HG03135 (cell line): ENCODE data around the gene TSHR.
"Not testable (repeated sequence)": the region's sequence is repeated elsewhere in the genome, so short reads cannot be mapped to it uniquely, and the experiment has no call there.

Experiments used
- ATAC-seq: cut with Tn5 transposase; IDR thresholded peaks from one replicate; pipeline ENCODE4 v1.9.1; 2021; ENCODE audit warnings: mild to moderate bottlenecking, moderate library complexity; ENCODE audit not compliant: unreplicated experiment

TSHR gene

GRCh38 chr14:81067156-81067555, 111.7 kb downstream of the TSHR start:
- ATAC-seq: no peak

- ATAC-seq: no peak
These were observed 112.9 kb downstream of the TSHR start for GRCh38 chr14:81068176-81068782.

- no peak for ATAC-seq
These were observed 115.1 kb downstream of the TSHR start for GRCh38 chr14:81070511-81070910.

- no peak for ATAC-seq
These were observed 130.2 kb downstream of the TSHR start for GRCh38 chr14:81085596-81085995.

DNA sequence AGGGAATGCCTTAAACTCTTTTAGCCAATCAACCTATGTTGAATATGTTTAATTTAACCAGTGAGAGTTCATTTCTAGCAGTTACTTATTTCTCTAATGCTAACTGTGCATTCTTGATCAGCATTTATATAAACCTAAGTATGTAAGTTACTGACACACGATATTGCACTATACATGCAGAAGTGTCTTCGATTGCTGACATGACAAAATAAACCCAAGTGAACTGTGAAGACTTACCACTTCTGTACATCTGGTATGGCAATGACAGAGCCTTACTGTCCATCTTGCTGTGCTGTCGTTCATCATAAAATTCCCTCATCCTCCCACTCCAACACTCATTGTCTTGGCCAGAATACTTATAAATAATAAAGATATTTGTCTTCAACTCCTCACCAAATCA, 131.8 kb downstream of the TSHR start:
- ATAC-seq: no peak

GRCh38 chr14:81091139-81091538, 135.7 kb downstream of the TSHR start:
- ATAC-seq: no peak

DNA sequence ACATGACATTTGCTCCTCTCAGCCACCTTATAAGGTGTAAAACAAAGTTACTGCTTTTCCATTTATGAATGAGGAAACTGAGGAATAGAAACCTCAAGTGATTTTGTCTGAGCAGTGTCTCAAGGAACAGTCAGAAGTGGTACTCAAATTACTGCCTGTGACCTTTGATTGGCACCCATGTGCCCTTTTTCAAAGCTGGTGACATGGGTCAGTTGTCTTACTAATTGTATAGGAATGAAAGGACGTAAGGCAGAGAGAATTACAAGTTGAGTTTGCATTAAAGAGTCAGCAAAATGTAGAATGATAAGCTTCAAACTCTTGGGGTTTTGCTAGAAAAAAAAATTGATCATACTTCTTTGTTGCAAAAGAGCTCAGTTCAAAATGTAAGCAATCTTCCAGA, 136.2 kb downstream of the TSHR start:
- ATAC-seq: no peak

GRCh38 chr14:81093651-81094050, 138.2 kb downstream of the TSHR start:
- no peak for ATAC-seq

DNA sequence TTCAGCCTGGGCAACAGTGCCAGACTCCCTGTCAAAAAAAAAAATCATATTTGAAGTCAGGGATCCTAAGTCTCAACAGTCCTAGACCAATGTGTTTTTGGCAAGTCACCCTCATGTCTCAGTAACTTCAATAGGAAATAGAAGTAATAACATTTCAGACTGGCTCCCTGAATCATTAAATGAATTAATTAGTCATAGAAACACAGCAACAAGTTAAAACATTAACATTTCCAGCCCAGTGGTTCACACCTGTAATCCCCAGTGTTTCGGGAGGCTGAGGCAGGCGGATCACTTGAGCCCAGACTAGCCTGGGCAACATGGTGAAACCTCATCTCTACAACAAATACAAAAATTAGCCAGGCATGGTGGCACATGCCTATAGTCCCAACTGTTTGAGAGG, 140.1 kb downstream of the TSHR start:
- no peak for ATAC-seq

- no peak for ATAC-seq
These were observed 141.2 kb downstream of the TSHR start for GRCh38 chr14:81096656-81097055.

DNA sequence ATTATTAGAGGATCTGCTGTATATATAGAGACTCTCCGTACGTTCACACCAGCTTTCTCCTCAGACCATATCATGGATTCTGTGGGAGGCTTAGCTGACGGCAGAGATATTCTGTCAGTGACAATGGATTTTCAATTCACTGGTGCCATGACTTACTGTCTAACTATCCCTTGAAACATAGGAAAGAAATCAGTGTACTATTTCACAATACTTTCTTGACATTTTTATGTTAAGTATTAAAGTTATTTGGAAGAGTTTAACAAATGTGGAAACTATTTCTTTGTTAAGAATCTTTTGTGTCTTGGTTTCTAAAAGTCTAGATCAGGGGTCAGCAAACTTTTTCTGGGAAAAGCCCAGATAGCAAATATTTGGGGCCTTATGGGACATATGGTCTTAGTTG, 146.8 kb downstream of the TSHR start:
- ATAC-seq: no peak

DNA sequence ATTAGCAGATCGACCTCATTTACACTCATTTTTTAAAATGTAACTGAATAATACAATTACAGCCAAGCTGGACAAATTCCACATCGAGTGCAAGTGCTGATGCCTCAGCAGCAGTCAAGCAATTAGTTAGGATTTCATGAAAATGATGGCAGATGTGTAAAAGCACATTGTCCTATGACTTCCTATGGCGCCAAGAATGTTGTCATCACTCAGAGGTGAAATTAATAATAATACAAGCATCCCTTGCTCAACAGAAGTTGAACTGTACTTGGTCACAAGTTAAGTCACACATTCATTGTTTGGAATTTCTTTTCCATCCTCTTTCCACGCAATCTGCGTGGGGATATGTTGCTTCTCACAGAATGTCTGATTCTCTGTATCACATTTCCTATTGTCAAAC, 148.0 kb downstream of the TSHR start:
- no peak for ATAC-seq

DNA sequence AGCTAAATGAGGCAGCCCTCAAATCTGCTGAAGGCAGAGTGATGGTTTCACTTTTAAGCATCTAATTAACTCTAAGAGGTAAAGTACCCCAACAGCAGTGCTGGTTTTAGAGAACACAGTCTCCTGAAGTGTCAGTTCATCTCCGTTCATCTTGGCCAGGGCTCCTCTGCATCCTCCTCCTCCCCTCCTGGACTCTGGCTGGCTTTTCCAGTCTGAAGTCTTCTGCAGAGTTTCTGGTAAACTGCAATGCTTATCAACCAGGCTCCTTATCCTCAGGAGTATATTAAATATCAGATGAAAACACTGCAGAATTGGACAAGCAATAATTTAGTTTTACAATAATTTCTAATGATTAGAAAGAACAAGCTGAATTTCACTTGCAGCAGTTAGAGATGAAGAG, 150.0 kb downstream of the TSHR start:
- no peak for ATAC-seq

GRCh38 chr14:81105961-81106360, 150.5 kb downstream of the TSHR start:
- no peak for ATAC-seq

DNA sequence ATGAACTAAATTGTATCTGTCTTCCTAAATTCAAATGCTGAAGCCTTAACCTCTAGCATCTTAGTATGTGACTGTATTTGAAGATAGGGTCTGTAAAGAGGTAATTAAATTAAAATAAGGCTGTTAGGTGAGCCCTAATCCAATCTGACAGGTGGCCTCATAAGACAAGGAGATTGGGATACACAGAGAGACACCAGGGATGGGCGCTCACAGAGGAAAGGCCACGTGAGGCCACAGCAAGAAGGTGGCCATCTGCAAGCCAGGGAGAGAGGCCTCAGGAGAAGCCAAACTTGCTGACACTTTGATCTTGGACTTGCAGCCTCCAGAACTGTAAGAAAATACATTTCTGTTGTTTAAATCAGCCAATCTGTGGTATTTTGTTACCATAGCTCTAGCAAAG, 154.8 kb downstream of the TSHR start:
- ATAC-seq: no peak

GRCh38 chr14:81113176-81113575, 157.8 kb downstream of the TSHR start:
- ATAC-seq: no peak

DNA sequence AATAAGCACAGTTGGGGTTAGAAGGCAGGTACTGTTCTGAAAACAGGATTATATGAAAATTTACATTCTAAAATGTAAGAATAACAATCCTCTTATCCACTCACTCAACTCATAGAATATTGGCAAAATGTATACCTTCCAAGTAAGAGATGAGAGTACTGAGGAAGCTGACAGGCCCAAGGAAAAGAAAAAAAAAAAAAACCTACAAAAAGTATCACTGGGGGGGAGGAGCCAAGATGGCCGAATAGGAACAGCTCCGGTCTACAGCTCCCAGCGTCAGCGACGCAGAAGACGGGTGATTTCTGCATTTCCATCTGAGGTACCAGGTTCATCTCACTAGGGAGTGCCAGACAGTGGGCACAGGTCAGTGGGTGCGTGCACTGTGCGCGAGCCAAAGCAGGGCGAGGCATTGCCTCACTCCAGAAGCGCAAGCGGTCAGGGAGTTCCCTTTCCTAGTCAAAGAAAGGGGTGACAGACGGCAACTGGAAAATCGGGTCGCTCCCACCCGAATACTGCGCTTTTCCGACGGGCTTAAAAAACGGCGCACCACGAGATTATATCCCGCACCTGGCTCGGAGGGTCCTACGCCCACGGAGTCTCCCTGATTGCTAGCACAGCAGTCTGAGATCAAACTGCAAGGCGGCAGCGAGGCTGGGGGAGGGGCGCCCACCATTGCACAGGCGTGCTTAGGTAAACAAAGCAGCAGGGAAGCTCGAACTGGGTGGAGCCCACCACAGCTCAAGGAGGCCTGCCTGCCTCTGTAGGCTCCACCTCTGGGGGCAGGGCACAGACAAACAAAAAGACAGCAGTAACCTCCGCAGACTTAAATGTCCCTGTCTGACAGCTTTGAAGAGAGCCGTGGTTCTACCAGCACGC, 158.8 kb downstream of the TSHR start:
- ATAC-seq: not testable (repeated sequence)

DNA sequence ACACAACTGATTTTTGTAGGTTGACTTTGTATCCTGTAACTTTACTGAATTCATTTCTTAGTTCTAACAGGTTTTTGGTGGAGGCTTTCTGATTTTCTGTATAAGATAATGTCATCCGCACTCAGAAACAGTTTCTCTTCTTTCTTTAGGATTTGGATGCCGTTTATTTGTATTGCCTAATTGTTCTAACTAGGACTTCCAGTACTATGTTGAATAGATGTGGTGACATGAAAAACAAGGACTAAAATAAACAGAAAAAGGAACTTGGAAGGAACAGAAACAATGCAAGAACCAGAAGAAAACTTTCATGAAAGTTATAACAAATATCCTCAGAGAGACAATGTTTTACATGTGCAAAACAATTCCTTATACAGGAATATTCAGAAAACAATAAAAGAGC, 165.1 kb downstream of the TSHR start:
- ATAC-seq: no peak

DNA sequence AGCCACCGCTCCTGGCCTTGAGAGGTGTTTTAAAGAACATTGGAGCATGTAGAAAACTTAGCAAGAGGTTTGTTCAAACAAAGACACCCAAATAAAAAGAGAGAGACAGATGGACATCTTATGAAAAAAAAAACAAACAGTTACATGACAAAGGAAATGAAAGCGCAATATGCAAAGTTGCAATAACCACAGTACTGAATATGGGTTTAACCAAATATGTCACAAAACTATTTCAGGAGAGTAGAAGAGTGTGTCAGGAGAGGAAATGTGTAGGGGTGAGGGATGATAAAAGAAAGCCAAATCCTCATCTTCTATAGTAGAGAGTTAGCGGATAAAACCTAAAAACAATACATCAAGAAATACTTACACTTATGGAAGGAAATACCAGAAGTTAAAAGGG, 166.9 kb downstream of the TSHR start:
- peak; percentile 99 for ATAC-seq

DNA sequence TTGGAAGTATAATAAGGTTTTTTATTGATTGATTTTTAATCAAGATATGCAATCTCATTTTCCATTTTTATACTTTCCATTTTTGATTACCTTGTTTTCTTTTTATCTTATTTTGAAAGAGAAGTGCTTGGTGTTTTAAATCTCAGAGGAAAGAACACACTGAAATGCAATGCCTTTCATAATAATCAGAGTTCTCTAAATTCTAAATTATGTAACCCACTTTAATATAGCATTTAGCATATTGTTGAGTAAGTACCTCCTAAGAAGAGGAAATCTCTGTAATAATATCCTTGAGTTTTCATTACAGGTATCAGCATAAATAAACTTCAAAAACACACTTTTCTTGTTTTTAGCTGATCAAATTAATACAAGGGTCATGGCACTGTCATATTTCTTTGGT, 168.4 kb downstream of the TSHR start:
- no peak for ATAC-seq

- no peak for ATAC-seq
These were observed 170.1 kb downstream of the TSHR start for GRCh38 chr14:81125536-81125935.

GRCh38 chr14:81127785-81128184, 172.4 kb downstream of the TSHR start:
- no peak for ATAC-seq

GRCh38 chr14:81129242-81129641, 173.8 kb downstream of the TSHR start:
- no peak for ATAC-seq
